Loucy (cell line): ENCODE measurements around the gene ABHD14A.

Source experiments
- CTCF ChIP-seq: fragments of 200-600 bp; sonication (generic); conservative IDR thresholded peaks from 2 replicates; pipeline ENCODE4 v1.5.1; 2014; ENCODE audit warnings: mild to moderate bottlenecking, antibody characterized with exemption, low read length
- EZH2phosphoT487 ChIP-seq: fragments of 200-600 bp; IDR thresholded peaks from 2 replicates; pipeline ENCODE4 v1.6.1; 2018; ENCODE audit warnings: antibody characterized with exemption, mild to moderate bottlenecking, moderate library complexity, borderline replicate concordance

- TF ChIP-seq CTCF (no peak), EZH2phosphoT487 (no peak)
Measured at GRCh38 chr3:52023101-52023770, 48.4 kb downstream of the ABHD14A start.
